Jurkat, Clone E6-1 (cell line): ENCODE results near the gene POLR1E. TPM values are rescaled to one million over a fixed set of nuclear protein-coding genes. Genes with fewer than 3 reads are reported as not detected.

Experiments used
- DNase-seq: peaks from one replicate; pipeline ENCODE4 v3.0.0-alpha.2; 2011; ENCODE audit warnings: low read depth, low spot score
- H3K4me3 ChIP-seq: 2 replicates; pipeline ENCODE4 v1.5.1; 2011; ENCODE audit warnings: mild to moderate bottlenecking, low read length, control low read depth, moderate library complexity
- polyA plus RNA-seq: library from polyadenylated mRNA; unstranded; fragments of >200 nt; gene quantifications from one replicate; pipeline ENCODE4 v1.2.1, GENCODE V29; 2012; ENCODE audit warnings: missing spikeins; ENCODE audit not compliant: insufficient read length, insufficient read depth

POLR1E gene
- 47.2 TPM for polyA plus RNA-seq

DNA sequence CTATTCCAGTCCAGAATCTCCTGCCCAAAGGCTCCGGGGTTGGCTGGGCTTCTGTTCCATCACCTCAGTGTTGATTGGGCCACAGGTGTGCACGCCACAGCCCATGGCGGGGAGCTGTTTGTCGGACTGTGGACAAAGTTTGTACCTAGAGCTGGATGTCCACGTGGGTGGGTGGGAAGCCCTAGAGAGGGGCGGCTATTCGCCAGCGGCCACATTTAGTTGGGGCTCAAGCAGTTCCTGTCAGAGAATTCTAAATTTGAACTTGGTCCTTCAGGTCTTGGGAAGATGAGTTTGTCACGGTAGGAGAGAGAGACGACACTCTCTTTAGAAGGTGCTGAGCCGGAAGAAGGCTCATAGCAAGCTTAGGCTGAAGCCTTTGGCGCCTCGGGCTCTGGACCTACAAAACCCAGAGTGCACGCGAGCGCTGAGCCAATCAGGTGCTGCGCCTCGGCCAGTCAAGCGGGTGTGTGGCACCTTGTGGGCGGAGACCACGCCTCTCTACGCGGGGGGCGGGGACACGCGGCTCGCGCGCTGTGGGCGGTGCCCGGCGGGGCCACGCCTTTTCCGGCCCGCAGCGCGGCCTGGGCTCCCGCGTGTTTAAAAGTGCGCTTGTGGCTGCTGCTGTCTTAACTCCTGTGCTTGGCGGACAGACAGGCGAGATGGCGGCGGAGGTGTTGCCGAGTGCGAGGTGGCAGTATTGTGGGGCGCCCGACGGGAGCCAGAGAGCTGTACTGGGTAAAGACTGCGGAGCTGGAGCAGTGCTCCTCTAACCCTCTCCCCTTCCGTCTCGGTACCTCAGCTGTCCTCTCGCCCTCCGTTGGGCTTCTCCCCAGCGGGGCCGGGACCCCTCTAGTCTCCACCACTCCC lies at the start of gene POLR1E:
Gene POLR1E (plus strand): TSS at position 560 of the 867 bp plus-strand sequence. CDS start 100 bp downstream, at position 660.
- DNase-seq, result peak; percentile 93

DNA sequence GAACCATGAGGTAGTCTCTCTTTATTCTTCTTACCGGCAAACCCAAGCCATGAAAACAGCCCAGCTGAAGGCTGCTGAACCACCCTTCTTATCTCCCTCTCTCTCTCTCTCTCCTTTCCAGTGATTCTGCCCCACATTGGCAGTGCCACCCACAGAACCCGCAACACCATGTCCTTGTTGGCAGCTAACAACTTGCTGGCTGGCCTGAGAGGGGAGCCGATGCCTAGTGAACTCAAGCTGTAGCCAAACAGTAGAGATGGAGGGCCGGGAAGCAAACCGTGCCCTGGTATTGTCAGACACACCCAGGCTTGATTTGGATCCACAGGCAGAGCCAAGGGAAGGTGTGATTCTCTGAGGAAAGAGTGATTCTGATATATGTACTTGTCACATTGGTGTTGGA lies 49.2 kb upstream of the POLR1E start:
- no peak for DNase-seq
- H3K4me3 ChIP-seq, result no peak overlapping the region

More for the DNA sequence above, at the start of gene POLR1E:
- peak within 1 kb of the TSS; percentile 96 for H3K4me3 ChIP-seq

DNA sequence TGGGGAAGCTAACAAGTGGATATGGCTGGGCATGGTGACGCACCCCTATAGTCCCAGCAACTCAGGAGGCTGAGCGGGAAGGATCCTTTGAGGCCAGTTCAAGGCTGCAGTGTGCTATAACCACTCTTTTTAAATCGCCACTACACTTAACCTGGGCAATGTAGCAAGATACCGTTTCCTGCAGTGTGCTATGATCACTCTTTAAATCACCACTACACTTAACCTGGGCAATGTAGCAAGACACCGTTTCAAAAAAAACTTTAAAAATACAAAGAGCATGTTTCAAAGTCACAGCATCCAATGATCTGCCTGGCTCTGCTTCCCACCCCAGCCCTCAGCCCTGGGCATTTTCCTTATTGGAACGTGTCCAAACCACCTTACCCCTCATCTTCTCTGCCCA lies 48.7 kb upstream of the POLR1E start:
- no peak for DNase-seq
- no peak overlapping the region for H3K4me3 ChIP-seq

DNA sequence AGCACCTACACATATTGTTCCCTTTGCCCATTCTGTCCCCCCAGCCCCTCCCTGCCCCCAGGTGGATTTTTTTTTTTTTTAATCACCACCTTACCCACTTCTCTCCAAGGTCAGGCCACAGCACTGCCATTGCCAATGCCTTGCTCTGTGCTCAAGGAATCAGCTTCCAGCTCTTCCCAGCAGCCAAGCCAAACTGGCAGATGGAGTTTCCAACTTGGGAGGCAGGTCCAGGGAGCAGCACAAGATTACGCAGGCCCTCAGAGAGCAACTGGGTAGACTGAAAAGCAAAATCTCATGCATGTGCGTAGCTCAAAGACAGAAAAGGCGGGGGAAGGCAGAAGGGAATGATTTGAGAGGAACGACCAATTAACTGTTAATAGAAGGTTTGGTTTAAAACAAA lies 48.1 kb upstream of the POLR1E start:
- no peak for DNase-seq
- H3K4me3 ChIP-seq, result no peak overlapping the region

DNA sequence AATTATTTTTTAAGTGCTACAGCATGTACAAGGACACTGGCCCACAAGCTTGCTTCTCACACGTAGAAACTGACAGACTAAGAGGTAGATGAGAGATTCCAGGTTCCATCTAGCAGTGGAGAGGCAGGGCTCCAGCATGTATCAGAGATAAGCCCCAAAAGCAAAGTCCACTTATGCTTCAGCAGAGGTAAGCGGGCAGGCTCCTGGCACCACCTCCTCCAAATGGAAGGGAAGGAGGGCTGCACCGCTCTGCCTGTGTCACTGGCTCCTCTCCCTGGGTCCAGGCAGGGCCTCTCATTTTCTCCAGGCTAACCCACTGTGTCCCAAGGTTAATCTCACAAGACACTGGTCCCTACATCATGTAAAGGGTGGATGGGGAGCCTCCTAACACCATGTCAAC lies 47.4 kb upstream of the POLR1E start:
- DNase-seq, result no peak
- H3K4me3 ChIP-seq, result no peak overlapping the region

- no peak overlapping the region for H3K4me3 ChIP-seq
- no peak for DNase-seq
These were observed 43.9 kb upstream of the POLR1E start for GRCh38 chr9:37441776-37442370.

GRCh38 chr9:37442556-37442955 lies 43.2 kb upstream of the POLR1E start:
- no peak overlapping the region for H3K4me3 ChIP-seq
- DNase-seq, result no peak

DNA sequence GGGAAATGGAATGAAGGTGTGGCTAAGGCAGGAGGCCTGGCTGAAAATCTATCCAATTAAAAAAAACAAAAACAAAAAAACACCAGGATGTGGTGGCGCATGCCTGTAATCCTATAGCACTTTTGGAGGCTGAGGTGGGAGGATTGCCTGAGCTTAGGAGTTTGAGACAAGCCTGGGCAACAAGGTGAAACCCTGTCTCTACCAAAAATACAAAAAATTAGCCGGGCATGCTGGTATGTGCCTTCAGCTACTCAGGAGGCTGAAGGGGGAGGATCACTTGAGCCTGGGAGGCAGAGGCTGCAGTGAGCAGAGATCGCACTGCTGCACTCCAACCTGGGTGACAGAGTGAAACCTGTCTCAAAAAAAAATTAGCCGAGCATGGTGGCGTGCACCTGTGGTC lies 42.2 kb upstream of the POLR1E start:
- DNase-seq, result no peak
- H3K4me3 ChIP-seq, result no peak overlapping the region

DNA sequence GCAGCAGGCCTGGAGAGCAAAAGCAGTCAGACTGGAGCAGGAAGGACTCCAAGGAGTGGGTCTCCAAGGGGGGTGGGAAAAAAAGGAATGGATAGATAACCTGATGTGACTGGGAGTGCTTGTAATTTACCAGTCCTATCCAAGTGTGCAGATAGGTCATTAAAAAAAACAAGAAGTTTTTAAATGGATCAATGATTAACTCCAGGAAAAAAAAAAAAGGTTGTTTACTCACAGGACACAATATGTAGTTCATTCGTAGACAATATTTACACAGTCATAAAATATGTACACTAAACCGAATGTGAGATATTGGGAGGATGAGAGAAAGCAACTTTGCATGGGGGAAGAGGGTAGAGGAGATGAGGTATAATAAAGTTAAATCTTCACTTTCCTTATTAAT lies 40.9 kb upstream of the POLR1E start:
- H3K4me3 ChIP-seq, result no peak overlapping the region
- no peak for DNase-seq

GRCh38 chr9:37445832-37446231 lies 39.9 kb upstream of the POLR1E start:
- no peak overlapping the region for H3K4me3 ChIP-seq
- no peak for DNase-seq

GRCh38 chr9:37446401-37446800 lies 39.3 kb upstream of the POLR1E start:
- H3K4me3 ChIP-seq, result no peak overlapping the region
- DNase-seq, result peak; percentile 44

DNA sequence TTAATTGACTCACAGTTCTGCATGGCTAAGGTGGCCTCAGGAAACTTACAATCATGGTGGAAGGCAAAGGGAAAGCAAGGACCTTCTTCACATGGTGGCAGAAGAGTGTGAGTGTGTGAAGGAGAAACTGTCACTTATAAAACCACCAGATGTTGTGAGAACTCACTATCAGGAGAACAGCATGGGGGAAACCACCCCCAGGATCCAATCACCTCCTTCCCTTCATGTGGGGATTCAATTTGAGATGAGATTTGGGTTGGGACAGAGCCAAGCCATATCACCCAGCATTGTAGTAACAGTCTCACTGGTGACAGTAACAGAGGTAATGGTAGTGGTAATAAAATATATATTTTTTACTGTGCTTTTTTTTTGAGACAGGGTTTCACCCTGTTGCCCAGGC lies 38.6 kb upstream of the POLR1E start:
- no peak overlapping the region for H3K4me3 ChIP-seq
- peak; percentile 48 for DNase-seq

DNA sequence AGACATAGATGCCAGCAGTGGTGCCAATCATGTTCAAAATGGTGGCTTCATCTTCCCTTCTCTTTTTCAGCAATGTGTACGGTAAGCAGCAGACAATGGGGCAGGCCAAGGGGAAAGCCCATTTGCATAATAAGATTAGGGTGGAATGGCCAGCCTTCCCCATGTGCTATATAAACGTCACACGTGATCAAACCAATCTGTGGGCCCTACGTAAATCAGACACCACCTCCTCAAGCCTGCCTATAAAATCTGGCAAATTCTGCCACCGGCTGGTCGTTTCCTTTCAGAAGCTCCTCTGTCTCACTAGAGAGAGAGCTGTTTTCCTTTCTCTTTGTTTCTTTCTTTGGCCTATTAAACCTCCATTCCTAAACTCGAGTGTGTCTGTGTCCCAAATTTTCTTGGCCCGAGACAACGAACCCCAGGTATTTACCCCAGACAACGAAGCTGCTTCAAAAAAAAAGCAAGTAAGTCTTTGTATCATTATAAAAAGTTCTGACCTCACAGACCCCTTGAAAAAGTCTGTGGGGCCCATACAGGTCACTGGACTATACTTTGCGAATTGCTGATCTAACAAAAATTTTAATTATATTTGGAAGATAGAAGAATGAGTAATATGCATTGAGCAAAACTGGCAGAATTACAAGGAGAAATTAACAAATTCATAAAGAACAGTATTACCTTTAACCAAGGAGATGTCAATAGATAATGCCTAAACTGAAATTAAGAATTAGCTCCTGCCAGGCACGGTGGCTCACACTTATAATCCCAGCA lies 35.7 kb upstream of the POLR1E start:
- H3K4me3 ChIP-seq, result no peak overlapping the region
- DNase-seq, result no peak

- no peak overlapping the region for H3K4me3 ChIP-seq
- no peak for DNase-seq
These were observed 34.1 kb upstream of the POLR1E start for GRCh38 chr9:37451628-37452027.

GRCh38 chr9:37452611-37453010 lies 33.1 kb upstream of the POLR1E start:
- DNase-seq, result no peak
- H3K4me3 ChIP-seq, result no peak overlapping the region

GRCh38 chr9:37453827-37454226 lies 31.9 kb upstream of the POLR1E start:
- no peak overlapping the region for H3K4me3 ChIP-seq
- DNase-seq, result no peak

DNA sequence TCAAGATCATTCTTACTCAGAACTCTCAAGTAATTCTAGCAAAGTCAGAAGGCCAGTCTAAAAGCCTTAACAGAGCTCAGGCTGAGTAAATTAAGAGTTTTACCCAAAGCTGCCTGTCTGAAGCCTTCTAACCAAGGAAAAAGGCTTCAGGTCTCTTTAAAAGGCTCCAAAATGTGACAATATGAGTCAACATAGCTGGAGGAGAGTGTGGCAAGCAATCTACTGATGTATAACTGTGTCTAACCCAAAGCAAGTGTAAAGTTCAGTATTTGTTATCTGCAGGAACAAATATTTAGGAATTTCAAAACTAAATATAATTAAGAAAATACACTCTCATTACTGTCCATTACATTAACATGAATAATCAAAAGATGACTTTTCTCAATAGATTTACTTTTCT lies 31.5 kb upstream of the POLR1E start:
- no peak for DNase-seq
- no peak overlapping the region for H3K4me3 ChIP-seq

- H3K4me3 ChIP-seq, result no peak overlapping the region
- no peak for DNase-seq
These were observed 29.7 kb upstream of the POLR1E start for GRCh38 chr9:37455884-37456647.

DNA sequence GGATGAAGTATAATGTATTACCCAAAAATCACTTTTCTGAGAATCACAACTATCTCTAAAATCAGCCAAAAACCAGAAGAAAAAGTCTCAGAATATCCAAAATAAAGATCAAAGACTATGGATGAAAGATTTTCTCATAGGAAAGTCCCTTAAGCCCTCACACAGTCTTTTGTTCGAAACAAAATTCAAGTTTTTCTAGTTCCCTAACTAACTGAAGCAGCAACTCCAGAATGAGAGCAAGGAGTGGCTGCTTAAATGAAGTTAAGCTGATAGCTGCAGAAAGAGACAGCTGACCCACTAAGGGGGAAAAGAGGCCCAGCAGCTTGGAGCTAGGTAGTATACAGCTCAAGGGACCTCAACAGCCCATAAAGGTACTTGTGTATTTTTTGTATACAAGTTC lies 28.9 kb upstream of the POLR1E start:
- H3K4me3 ChIP-seq, result no peak overlapping the region
- DNase-seq, result no peak
